CD4-positive, alpha-beta T cell treated with Interleukin-4 for 1 hour (primary cell): ENCODE data around the gene CD99.
A peak's percentile ranks its signal among the peaks of the same experiment; 100 is the strongest.
"Not testable (repeated sequence)": the region's sequence is repeated elsewhere in the genome, so short reads cannot be mapped to it uniquely, and the experiment has no call there.

Source experiments
- DNase-seq, 2 donors: peaks; one replicate each; pipeline ENCODE4 v3.0.0-alpha.2; 2020 to 2022

CD99 gene

DNA sequence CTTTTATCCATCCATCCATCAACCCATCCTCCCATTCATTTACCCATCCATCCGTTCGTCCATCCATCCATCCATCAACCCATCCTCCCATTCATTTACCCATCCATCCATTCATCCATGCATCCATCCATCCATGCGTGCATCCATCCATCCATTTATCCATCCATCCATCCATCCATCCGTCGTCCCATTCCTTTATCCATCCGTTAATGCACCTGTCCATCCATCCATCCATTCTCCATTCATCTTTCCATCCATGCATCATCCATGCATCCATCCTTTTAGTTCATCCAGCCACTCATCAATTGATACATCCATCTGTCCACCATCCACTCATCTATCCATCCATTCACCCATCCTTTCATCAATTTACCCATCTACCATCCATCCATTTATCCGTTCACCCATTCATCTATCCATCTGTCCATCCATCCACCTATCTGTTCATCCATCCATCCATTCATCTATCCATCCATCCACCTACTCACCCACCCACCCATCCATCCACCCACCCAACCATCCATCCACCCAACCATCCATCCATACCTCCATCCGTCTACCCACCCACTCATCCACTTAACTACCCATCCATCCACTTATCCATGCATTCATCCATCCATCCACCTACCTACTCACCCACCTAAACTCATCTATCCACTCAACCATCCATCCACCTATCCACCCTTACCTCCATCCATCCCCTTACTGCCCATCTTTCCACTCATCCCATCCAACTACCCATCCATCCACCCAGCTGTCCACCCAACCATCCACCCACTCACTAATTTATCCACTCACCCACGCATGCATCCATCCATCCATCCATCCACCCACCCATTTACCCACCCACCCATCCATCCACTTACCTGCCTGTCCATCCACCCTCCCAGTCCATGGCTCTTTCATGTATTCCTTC lies 9.6 kb downstream of the CD99 start:
- DNase-seq, result no peak

GRCh38 chrX:2701600-2701999 lies 10.5 kb downstream of the CD99 start:
- no peak for DNase-seq

- DNase-seq, result no peak
These were observed 12.9 kb downstream of the CD99 start for GRCh38 chrX:2703991-2704369.

DNA sequence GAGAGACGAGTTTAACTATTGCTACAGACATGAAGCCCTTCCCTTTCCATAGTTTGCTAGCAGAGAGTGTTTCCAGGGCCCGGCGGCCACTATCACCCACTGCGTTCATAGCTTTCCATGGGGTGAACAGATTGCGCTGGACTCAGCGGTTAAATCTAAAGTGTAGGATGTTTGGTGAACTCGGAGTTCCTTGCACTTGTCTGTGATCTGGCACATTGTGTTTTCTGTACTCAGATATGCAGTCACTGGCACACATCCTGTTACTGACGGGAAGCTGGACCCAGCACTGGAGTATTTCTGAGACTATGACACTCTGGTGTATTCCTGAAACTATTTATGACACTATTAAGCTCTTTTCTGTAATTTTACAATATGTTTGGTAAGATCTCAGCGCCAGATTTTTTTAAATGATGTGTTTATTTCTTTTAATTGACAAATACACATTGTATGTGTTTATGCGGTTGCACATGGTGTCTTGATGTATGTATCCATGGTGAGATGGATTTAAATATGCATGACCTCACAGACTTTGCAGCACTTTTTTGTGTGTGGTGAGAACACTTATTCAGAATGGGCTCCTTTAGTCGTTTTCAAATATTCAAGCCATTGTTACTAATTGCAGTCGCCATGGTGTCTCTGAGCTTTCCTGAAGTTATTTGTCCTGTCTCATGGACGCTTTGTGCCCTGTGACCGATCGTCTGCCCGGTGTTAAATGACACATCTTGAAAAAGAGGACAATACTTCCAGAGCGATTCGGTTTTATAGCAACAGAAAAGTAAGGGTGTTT lies 14.1 kb downstream of the CD99 start:
- DNase-seq, result no peak

DNA sequence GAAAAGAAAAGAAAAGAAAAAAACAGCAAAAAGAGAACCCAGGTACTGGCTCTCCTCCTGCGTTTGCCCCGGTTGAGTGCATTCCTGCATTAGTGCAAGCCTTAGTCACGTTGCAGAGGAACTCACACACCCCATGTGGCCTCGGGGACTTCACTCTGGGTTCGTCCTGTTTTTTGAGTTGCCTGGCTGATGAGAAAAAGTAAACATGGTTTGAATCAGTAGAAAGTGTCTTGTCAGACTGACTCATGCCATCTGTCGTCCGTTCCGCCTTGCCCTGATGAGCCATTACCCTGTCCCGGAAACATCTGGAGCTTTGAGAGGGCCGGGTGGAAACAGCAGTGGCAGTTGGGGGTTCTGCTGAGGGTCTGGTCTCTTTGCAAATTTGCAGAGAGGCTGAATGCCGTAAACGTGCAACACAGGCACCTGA lies 16.3 kb downstream of the CD99 start:
- DNase-seq, result peak; percentile 54 to 84

DNA sequence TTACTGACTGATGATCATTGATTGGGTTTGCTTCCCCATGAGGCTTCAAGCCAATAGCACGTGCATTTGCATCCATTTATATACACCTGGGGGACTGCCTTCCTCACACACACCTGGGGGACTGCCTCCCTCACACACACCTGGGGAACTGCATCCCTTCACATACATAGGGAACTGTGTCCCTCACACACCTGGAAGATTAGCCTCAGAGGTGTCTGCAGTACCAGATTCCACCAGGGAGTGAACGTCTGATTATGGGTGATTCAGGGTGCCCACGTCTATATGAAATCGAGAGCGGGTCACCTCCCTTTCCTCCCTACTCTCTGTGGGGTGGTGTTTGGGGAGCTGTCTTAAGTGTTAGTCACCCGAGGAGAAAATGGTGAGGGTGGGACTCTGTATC lies 16.9 kb downstream of the CD99 start:
- DNase-seq, result no peak

GRCh38 chrX:2708592-2709188 lies 17.6 kb downstream of the CD99 start:
- peak in 1 of 2 donors; percentile 45 for DNase-seq

GRCh38 chrX:2709556-2709955 lies 18.5 kb downstream of the CD99 start:
- DNase-seq, result no peak

- DNase-seq, result peak; percentile 64 to 73
These were observed 19.1 kb downstream of the CD99 start for GRCh38 chrX:2710041-2710840.

DNA sequence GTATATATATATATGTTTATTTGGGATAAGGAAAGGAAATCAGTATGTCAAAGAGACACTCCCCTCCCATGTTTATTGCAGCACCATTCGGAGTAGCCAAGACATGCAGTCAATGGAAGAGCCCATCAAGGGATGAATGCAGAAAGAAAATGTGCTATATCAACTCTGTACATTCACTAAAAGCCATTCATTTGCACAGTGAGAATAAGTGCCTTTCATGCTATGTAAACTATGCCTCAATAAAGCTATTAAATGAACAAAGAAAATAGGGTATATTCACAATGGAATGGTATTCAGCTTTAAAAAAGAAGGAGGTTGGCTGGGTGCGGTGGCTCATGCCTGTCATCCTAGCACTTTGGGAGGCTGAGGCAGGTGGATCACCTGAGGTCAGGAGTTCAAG lies 20.3 kb downstream of the CD99 start:
- no peak for DNase-seq

DNA sequence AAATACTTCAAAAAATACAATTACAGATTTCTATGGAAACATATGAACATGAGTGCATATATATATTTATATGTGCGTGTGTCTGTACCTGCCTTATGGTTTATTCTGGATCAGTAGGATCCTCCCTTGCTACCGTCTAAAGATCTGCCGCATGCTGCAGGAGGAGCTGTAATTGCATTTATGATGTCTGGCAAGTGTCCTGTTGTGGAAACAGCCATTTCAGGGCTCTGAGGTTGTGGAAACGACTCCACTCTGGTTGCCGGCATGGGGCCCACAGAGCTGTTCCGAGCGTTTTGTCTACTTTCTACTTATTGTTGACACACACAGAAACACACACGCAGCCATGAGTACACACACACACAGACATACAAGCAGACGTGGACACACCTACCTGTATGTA lies 21.3 kb downstream of the CD99 start:
- no peak for DNase-seq

- no peak for DNase-seq
These were observed 22.1 kb downstream of the CD99 start for GRCh38 chrX:2712890-2713840.

- DNase-seq, result no peak
These were observed 23.5 kb downstream of the CD99 start for GRCh38 chrX:2714551-2714950.

- DNase-seq, result no peak
These were observed 24.0 kb downstream of the CD99 start for GRCh38 chrX:2715066-2715600.

DNA sequence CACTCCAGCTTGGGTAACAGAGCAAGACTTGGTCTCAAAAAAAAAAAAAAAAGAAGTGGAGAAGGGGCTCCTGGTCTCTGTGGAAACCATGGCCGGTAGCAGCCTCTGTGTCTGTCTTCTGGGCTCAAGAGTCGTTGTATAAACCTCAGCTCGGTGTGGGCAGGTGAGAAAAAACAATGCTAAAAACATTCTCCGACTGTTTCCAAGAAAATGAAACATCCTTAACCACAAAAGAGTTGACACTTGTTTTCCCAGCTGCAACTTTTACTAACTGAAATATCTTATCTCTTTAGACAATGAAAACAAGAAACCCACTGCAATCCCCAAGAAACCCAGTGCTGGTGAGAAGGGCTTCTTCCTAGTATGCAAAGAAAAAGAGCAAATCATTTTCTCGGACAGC lies 26.2 kb downstream of the CD99 start:
- no peak for DNase-seq

GRCh38 chrX:2718821-2719220 lies 27.7 kb downstream of the CD99 start:
- DNase-seq, result no peak

DNA sequence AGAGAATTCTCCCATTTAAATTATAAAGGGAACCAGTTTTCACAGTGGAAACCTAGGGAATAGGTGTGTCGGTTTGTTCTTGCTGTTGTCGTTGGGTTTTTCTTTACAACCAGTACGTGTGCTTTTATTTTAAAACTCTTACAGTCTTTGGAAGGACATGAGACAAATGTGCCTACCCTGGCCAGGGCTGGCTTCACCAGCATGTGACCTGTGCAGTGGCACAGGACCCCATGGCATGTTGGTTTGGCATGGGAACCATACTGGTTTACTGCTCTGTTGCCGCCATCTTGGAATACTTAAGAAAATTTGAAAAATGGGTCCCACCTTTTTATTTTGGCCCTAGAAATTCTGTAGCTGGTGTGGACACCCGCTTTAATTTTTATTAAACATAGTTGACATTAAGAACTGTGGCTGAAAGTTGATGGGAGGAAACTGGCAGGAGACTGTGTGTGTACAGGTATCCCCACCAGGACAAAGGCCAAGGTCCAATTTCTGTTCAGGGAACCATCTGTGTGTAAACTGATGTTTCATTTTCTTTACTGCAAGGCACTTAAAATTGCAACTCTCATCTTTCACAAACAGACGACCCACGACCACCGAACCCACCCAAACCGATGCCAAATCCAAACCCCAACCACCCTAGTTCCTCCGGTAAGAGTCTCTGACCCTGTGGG lies 28.8 kb downstream of the CD99 start:
- no peak for DNase-seq

DNA sequence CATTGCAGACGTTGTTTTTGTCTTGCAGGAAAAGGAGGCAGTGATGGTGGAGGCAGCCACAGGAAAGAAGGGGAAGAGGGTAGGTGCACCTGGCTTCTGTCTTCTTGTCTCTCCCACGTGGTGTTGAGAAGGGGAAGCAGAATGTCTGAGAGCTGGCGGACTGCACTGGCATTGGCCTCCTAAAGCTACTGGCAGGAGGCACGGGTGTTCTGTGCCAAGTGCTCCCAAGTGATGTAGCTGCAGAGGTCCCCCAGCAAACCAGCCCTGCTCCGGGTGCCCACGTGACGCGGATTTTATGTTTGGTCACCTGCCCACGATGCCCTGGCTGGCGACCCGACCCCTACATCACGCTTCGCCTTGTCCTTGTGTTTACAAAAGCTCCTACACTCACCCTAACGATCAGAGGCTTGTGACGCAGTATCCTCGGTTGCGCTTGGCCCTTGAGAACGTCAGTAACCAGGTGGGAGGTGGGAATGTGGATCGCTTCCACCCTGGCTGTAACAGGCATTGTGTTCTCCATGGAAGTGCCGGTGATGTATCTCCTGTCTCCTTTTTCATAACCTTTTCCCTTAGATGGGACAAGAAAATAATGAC lies 32.3 kb downstream of the CD99 start:
- DNase-seq, result no peak

DNA sequence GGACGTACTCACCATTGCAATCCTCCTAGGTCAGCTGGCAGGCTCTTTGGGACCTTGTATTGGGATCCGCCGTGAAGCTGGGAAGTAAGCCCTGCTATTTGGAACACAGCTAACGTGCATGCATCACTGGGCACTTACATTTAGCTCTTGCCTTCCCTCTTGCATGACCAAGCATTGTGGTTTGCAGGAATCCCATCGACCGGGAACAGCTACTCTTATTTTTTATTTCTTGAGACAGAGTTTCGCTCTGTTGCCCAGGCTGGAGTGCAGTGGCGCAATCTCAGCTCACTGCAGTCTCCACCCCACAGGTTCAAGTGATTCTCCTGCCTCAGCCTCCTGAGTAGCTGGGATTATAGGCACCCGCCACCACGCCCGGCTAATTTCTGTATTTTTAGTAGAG lies 36.2 kb downstream of the CD99 start:
- DNase-seq, result not testable (repeated sequence)

- no peak for DNase-seq
These were observed 41.0 kb downstream of the CD99 start for GRCh38 chrX:2732076-2732475.
